Measurements from ENCODE around the gene COL1A2.

The COL1A2 gene

DNA sequence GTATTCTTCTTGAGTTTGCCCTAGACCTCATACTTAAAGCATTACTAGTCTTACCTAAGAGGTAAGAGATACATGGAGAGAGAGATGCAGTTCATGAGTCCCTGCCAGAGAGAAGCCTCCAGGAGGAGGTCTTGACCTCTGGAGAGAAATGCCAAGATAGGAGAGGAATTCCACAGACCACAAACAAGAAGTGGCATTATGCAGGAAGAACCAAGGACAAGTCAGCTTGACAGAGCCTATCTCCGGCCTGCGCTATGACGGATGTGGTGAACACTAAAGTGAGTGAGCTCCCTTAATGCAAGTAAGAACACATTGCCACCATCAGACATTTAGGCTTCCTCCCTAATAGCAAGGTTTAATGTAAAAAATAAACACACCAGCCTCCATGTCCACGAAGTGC, 27.9 kb upstream of the COL1A2 start:
- Histone ChIP-seq H3K4me3 (ENCODE audit: low read length) (no peak overlapping the region), H3K9ac (ENCODE audit: low read length) (no peak overlapping the region), H3K27me3 (ENCODE audit: control insufficient read depth, insufficient read depth, low read length) (no peaks in the 10 kb centered on the region), H3K4me1 (ENCODE audit: control insufficient read depth, insufficient read depth, low read length) (no peaks in the 10 kb centered on the region), H3K9me3 (ENCODE audit: control insufficient read depth, low read length) (no peaks in the 10 kb centered on the region), H3K36me3 (ENCODE audit: control insufficient read depth, insufficient read depth, low read length) (no peaks in the 10 kb centered on the region)

DNA sequence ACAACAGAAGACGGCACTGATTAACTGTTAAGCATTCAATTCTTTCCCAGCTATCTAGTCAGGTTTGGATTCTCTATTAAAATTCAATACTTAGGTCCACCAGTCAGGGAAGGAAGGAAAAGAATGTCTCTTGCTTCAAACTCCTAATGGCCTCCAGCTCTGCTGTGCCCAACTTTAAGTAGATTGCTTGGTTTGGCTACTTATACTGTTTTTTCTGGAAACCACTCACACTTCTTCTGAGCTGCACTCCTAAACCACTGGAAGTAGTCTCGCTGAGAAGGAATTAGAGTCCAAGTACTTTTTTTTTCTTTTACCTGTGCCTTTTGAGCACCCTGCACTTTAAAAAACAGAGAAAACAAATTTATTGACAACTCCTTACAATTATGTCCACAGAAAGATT, 26.7 kb upstream of the COL1A2 start:
- Histone ChIP-seq H3K36me3 (ENCODE audit: control insufficient read depth, insufficient read depth, low read length) (no peaks in the 10 kb centered on the region), H3K4me1 (ENCODE audit: control insufficient read depth, insufficient read depth, low read length) (no peaks in the 10 kb centered on the region), H3K4me3 (ENCODE audit: low read length) (no peak overlapping the region), H3K9ac (ENCODE audit: low read length) (no peak overlapping the region), H3K9me3 (ENCODE audit: control insufficient read depth, low read length) (no peaks in the 10 kb centered on the region), H3K27me3 (ENCODE audit: control insufficient read depth, insufficient read depth, low read length) (no peaks in the 10 kb centered on the region)

DNA sequence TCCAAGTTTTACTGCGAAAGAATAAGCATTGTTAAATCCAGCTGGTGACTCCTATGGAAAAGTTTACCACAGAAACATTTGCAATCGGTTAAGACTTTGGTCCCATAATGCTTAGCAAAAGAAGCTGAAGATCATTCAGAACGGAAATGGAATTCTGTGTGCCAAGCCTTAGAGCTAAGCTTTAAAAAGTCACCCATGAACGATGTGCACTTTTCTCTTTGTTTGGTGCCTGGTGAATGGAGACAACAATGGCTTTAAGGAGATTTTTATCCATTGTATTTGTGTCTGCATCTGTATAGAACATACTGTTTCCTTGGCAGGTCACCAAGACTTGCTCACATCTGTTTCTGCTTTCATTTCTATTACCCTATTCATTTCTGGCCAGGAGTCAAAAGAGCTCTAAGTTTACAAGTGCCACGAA, 26.3 kb upstream of the COL1A2 start:
- Histone ChIP-seq H3K27me3 (ENCODE audit: control insufficient read depth, insufficient read depth, low read length) (no peaks in the 10 kb centered on the region), H3K36me3 (ENCODE audit: control insufficient read depth, insufficient read depth, low read length) (no peaks in the 10 kb centered on the region), H3K4me3 (ENCODE audit: low read length) (no peak overlapping the region), H3K4me1 (ENCODE audit: control insufficient read depth, insufficient read depth, low read length) (no peaks in the 10 kb centered on the region), H3K9ac (ENCODE audit: low read length) (no peak overlapping the region), H3K9me3 (ENCODE audit: control insufficient read depth, low read length) (no peaks in the 10 kb centered on the region)

DNA sequence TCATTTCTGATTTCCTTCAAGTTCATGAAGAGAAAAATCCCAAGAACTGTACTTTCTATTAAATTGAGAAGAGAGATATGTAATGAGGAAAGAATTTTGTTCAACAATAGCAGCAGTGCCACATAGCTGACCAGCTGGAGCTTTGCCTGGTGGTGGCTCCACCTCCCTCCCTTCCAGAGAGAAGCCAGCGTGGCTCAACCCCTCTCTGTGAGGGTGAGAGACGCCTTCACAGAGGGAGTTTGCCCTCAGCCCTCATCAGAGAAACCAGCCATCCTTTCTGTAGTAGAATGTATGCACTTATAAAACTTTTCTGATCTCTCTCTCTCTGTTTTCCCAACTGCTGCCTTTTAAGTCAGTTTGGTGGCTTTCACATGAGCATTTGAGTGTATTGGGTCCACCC, 20.5 kb upstream of the COL1A2 start:
- Histone ChIP-seq H3K27me3 (ENCODE audit: control insufficient read depth, insufficient read depth, low read length) (no peaks in the 10 kb centered on the region), H3K9ac (ENCODE audit: low read length) (no peak overlapping the region), H3K9me3 (ENCODE audit: control insufficient read depth, low read length) (no peaks in the 10 kb centered on the region), H3K36me3 (ENCODE audit: control insufficient read depth, insufficient read depth, low read length) (no peaks in the 10 kb centered on the region), H3K4me1 (ENCODE audit: control insufficient read depth, insufficient read depth, low read length) (no peaks in the 10 kb centered on the region), H3K4me3 (ENCODE audit: low read length) (no peak overlapping the region)

DNA sequence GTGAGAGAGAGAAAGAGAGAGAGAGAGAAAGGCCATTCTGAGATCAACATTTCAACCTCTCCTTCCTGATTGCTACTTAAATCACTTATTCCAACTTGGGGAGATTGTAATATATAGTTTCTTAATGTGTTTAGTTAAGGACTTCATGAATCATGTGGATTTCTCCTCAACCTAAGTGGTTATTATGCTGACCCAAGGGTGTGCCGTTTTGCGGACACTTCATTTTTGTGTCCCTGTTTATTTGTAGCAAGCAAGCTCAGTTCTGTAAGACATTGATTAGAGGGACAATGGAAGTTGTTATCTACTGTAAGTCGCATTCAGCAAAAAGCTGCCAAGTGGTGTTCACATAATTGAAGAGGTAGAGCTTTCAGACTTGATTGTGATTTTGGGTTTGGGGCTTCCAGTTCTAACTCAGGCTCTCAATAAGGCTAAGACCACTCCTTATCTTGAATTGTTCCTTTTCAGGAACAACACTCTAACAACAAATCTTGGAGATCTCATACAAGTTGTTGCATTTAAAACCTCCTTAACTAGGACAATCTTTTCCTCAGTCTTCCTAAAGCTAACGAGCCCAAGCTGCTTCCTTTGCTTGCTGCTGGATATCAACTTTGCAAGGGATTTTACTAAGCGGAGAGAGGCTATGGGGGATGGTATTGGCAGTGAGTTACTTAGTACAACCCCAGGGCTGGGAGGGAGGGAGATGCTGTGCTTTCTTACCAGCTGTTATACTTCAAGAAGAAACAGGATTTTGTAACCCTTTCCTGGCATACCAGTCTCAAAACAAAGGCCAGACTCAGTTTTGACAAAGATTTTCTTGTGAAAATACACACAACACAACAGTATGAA, 19.8 kb upstream of the COL1A2 start:
- Histone ChIP-seq H3K4me1 (ENCODE audit: control insufficient read depth, insufficient read depth, low read length) (no peaks in the 10 kb centered on the region), H3K9me3 (ENCODE audit: control insufficient read depth, low read length) (no peaks in the 10 kb centered on the region), H3K36me3 (ENCODE audit: control insufficient read depth, insufficient read depth, low read length) (no peaks in the 10 kb centered on the region), H3K9ac (ENCODE audit: low read length) (no peak overlapping the region), H3K27me3 (ENCODE audit: control insufficient read depth, insufficient read depth, low read length) (no peaks in the 10 kb centered on the region), H3K4me3 (ENCODE audit: low read length) (no peak overlapping the region)

DNA sequence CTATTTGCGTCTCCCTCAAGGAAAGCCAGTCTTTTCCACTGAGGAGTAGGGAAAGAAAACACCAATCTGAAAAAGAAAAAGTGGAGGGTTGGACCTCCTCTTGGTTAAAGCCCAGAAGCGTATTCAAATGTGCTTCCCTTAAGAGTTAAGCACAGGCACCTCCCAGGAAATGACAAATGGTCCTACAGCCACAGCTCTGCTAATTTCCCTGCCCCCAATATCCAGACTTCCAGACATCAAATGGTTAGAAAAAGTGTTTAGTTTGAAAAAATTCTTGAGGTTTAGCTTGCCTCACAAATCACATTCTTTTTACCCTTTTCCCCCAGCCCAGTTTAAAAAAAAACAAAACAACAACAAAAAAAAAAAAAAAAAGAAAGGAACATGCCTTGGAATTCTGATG, 19.0 kb upstream of the COL1A2 start:
- no peak overlapping the region for H3K9ac ChIP-seq (ENCODE audit: low read length)
- H3K27me3 ChIP-seq (ENCODE audit: control insufficient read depth, insufficient read depth, low read length) = no peaks in the 10 kb centered on the region
- no peaks in the 10 kb centered on the region for H3K9me3 ChIP-seq (ENCODE audit: control insufficient read depth, low read length)
- H3K36me3 ChIP-seq (ENCODE audit: control insufficient read depth, insufficient read depth, low read length) = no peaks in the 10 kb centered on the region
- H3K4me3 ChIP-seq (ENCODE audit: low read length) = no peak overlapping the region
- H3K4me1 ChIP-seq (ENCODE audit: control insufficient read depth, insufficient read depth, low read length) = no peaks in the 10 kb centered on the region

DNA sequence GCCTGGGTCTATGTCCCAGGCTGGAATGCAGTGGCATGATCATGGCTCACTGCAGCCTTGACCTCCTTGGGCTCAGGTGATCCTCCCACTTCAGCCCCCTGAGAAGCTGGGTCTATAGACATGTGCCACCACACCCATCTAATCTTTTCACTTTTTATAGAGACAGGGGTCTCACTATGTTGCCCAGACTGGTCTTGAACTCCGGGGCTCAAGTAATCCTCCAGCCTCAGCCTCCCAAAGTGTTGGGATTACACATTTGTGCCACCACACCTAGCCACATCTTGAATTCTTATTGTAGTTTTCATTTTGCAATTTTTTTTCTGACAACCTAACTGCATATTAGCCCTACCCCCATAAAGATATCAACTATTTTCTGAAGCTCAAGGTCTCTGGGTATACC, 18.4 kb upstream of the COL1A2 start:
- no peak overlapping the region for H3K9ac ChIP-seq (ENCODE audit: low read length)
- no peaks in the 10 kb centered on the region for H3K9me3 ChIP-seq (ENCODE audit: control insufficient read depth, low read length)
- H3K36me3 ChIP-seq (ENCODE audit: control insufficient read depth, insufficient read depth, low read length) = no peaks in the 10 kb centered on the region
- no peaks in the 10 kb centered on the region for H3K4me1 ChIP-seq (ENCODE audit: control insufficient read depth, insufficient read depth, low read length)
- no peak overlapping the region for H3K4me3 ChIP-seq (ENCODE audit: low read length)
- H3K27me3 ChIP-seq (ENCODE audit: control insufficient read depth, insufficient read depth, low read length) = no peaks in the 10 kb centered on the region

DNA sequence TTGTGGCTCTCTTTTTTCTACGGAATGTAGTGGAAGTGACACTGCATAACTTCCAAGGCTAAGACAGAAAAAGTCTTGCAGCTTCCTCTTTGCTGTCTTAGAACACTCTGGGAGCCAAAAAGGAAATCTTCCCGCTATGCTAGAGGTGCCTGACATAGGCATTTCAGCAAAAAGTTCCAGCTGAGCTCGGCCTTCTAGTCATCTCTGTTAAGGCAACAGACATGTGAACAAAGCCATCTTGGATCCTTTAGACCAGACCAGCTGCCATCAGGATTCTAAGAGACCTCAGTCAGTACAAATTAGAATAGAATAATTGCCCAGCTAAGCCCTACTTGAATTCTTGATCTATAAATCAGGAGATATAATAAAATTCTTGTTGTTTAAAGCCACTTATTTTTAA, 16.3 kb upstream of the COL1A2 start:
- Histone ChIP-seq H3K36me3 (ENCODE audit: control insufficient read depth, insufficient read depth, low read length) (no peaks in the 10 kb centered on the region), H3K4me1 (ENCODE audit: control insufficient read depth, insufficient read depth, low read length) (no peaks in the 10 kb centered on the region), H3K4me3 (ENCODE audit: low read length) (no peak overlapping the region), H3K27me3 (ENCODE audit: control insufficient read depth, insufficient read depth, low read length) (no peaks in the 10 kb centered on the region), H3K9ac (ENCODE audit: low read length) (no peak overlapping the region), H3K9me3 (ENCODE audit: control insufficient read depth, low read length) (no peaks in the 10 kb centered on the region)

DNA sequence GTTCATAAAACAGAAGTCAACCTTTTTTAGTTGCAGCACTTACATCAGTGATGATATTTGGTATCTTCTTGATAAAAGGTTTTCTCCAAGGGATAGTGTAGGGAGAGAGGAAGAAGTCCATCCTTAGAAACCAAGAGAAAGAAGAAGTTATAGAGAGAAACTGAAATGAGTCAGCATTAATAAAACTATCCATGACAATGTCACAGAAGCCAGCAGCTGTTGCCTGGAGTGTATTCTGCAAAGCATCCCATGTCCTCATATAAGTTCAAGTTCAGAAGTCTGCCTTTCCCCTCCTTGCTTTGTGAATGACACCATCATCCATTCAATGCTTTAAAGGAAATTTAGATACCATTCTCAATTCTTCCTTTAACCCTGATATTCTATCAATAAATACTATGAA, 14.4 kb upstream of the COL1A2 start:
- H3K9ac ChIP-seq (ENCODE audit: low read length) = no peak overlapping the region
- H3K36me3 ChIP-seq (ENCODE audit: control insufficient read depth, insufficient read depth, low read length) = no peaks in the 10 kb centered on the region
- no peak overlapping the region for H3K4me3 ChIP-seq (ENCODE audit: low read length)
- H3K27me3 ChIP-seq (ENCODE audit: control insufficient read depth, insufficient read depth, low read length) = no peaks in the 10 kb centered on the region
- no peaks in the 10 kb centered on the region for H3K4me1 ChIP-seq (ENCODE audit: control insufficient read depth, insufficient read depth, low read length)
- H3K9me3 ChIP-seq (ENCODE audit: control insufficient read depth, low read length) = no peaks in the 10 kb centered on the region

DNA sequence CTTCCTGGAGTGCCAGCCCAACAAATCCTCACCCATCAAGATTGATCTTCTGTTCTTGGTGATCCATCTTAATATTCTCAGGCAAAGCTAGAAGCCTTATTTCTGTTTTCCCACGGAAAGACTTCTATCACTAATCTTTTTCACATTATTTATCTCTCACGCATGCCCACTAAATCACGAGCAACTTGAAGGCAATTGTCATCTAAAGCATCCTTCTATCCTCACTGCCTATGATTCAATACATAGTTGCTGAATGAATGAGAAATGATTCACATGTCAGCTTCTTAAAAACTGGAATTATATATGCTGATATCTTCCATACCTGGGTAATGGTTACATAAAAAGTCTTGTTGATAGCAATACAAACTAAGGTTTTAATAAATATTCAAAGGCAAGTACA, 12.6 kb upstream of the COL1A2 start:
- Histone ChIP-seq H3K9ac (ENCODE audit: low read length) (no peak overlapping the region), H3K4me3 (ENCODE audit: low read length) (no peak overlapping the region)

DNA sequence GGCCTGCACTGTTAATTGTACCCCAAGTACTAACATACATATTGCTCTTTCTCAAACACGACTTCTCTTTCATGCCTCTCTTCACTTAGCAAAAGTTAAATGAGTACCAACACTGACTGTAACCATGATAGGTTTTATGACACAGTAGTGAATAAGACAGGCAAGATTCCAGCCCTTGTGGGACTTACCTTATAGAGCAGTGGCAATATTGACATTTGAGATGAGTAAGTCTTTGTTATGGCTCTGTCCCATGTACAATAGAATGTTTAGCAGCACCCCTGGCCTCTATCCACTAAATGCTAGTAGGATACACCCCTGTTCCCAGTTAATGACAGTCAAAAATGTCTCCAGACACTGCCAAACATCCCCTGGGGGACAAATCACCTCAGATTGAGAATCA, 11.9 kb upstream of the COL1A2 start:
- H3K9ac ChIP-seq (ENCODE audit: low read length) = no peak overlapping the region
- no peaks in the 10 kb centered on the region for H3K36me3 ChIP-seq (ENCODE audit: control insufficient read depth, insufficient read depth, low read length)
- H3K4me3 ChIP-seq (ENCODE audit: low read length) = no peak overlapping the region
- no peaks in the 10 kb centered on the region for H3K27me3 ChIP-seq (ENCODE audit: control insufficient read depth, insufficient read depth, low read length)
- no peaks in the 10 kb centered on the region for H3K4me1 ChIP-seq (ENCODE audit: control insufficient read depth, insufficient read depth, low read length)
- H3K9me3 ChIP-seq (ENCODE audit: control insufficient read depth, low read length) = no peaks in the 10 kb centered on the region

More for the DNA sequence above, 12.6 kb upstream of the COL1A2 start:
- no peaks in the 10 kb centered on the region for H3K27me3 ChIP-seq (ENCODE audit: control insufficient read depth, insufficient read depth, low read length)
- H3K4me1 ChIP-seq (ENCODE audit: control insufficient read depth, insufficient read depth, low read length) = no peaks in the 10 kb centered on the region
- H3K9me3 ChIP-seq (ENCODE audit: control insufficient read depth, low read length) = no peaks in the 10 kb centered on the region
- no peaks in the 10 kb centered on the region for H3K36me3 ChIP-seq (ENCODE audit: control insufficient read depth, insufficient read depth, low read length)

DNA sequence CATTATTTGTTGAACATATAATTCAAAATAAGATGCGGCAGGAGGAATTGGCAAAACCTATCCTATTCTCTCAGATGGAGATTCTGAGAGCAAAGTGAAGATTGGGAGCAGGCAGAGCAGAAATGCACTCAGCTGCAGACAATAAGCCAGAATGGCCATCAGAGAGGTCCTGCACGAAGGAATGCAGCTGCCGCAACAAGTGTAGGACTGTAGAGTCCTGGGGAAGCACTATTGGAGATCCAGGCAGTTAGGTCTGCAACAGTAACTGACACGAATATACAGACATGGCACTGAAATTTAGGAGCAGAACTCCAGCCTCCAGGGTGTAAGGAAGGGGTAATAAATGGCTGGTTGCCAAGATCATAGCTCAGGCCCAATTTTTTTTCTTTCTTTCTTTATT, 10.4 kb upstream of the COL1A2 start:
- H3K9ac ChIP-seq (ENCODE audit: low read length) = no peak overlapping the region
- no peaks in the 10 kb centered on the region for H3K9me3 ChIP-seq (ENCODE audit: control insufficient read depth, low read length)
- no peaks in the 10 kb centered on the region for H3K4me1 ChIP-seq (ENCODE audit: control insufficient read depth, insufficient read depth, low read length)
- H3K36me3 ChIP-seq (ENCODE audit: control insufficient read depth, insufficient read depth, low read length) = no peaks in the 10 kb centered on the region
- H3K27me3 ChIP-seq (ENCODE audit: control insufficient read depth, insufficient read depth, low read length) = no peaks in the 10 kb centered on the region
- no peak overlapping the region for H3K4me3 ChIP-seq (ENCODE audit: low read length)

DNA sequence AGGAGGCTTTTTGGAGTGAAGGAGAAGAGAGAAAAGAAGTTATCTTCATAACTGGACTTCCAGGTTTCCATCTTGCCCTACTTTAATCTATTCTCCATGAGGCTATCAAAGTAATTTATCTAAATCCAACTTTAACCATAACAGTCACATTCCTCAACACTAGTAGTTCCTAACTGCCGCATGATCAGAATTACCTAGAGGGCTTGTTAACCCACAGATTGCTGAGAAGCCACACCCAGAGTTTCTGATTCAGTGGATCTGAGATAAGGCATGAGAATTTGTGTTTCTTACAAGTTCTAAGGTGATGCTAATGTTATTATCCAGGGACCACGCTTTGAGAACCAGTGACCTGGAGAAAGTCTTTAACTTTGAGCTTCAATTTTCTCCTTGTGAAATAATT, 8.3 kb upstream of the COL1A2 start:
- no peaks in the 10 kb centered on the region for H3K9me3 ChIP-seq (ENCODE audit: control insufficient read depth, low read length)
- H3K27me3 ChIP-seq (ENCODE audit: control insufficient read depth, insufficient read depth, low read length) = no peaks in the 10 kb centered on the region
- H3K9ac ChIP-seq (ENCODE audit: low read length) = no peak overlapping the region
- no peaks in the 10 kb centered on the region for H3K36me3 ChIP-seq (ENCODE audit: control insufficient read depth, insufficient read depth, low read length)
- no peaks in the 10 kb centered on the region for H3K4me1 ChIP-seq (ENCODE audit: control insufficient read depth, insufficient read depth, low read length)
- H3K4me3 ChIP-seq (ENCODE audit: low read length) = no peak overlapping the region
